Left lung (tissue), 10 donors: ENCODE measurements around the gene GNA12. TPM values are rescaled to one million over a fixed set of nuclear protein-coding genes. Genes with fewer than 3 reads are reported as not detected.

Source experiments
- ATAC-seq: fragments of 200-7000 bp; cut with Tn5 transposase; one replicate; pipeline ENCODE4 v1.9.1; 2020; ENCODE audit warnings: moderate library complexity
- DNase-seq, 4 donors: peaks; one replicate each; pipeline ENCODE4 v3.0.0-alpha.2; 2013 to 2020
- H3K27ac ChIP-seq, 2 donors: fragments of 200-600 bp; sonication (generic) in 1 of 2; one replicate each; pipeline versions ENCODE4 v1.5.0 to v1.8.0; 2020 to 2021
- H3K27me3 ChIP-seq, 2 donors: fragments of 200-600 bp; sonication (generic) in 1 of 2; one replicate each; pipeline versions ENCODE4 v1.5.0 to v1.8.0; 2020 to 2021
- H3K36me3 ChIP-seq, 2 donors: fragments of 200-600 bp; sonication (generic) in 1 of 2; one replicate each; pipeline versions ENCODE4 v1.5.0 to v1.8.0; 2020 to 2021
- H3K4me1 ChIP-seq, 2 donors: fragments of 200-600 bp; one replicate each; pipeline ENCODE4 v1.8.0; 2021
- H3K4me3 ChIP-seq, 2 donors: fragments of 200-600 bp; sonication (generic) in 1 of 2; one replicate each; pipeline versions ENCODE4 v1.5.0 to v1.8.0; 2020 to 2021; ENCODE audit warnings: mild to moderate bottlenecking in 1 of 2
- H3K9me3 ChIP-seq, 2 donors: fragments of 200-600 bp; sonication (generic) in 1 of 2; one replicate each; pipeline versions ENCODE4 v1.5.0 to v1.8.0; 2020 to 2021
- CTCF ChIP-seq, 2 donors: fragments of 200-600 bp; sonication (generic) in 1 of 2; IDR thresholded peaks; one replicate each; pipeline versions ENCODE4 v1.5.0 to v1.8.0; 2021; ENCODE audit warnings: antibody characterized with exemption in 2 of 2
- intact Hi-C, 2 donors: fragments of 100-400 bp; cut with DNase I; formaldehyde crosslinking; loops; one replicate each; pipeline versions ENCODE4 v1.11.2 to v1.14.2; 2022
- polyA plus RNA-seq, 6 donors: library from polyadenylated mRNA; unstranded; fragments of 120-200 nt; gene quantifications; one replicate each; pipeline ENCODE4 v1.2.1, GENCODE V29; 2013; ENCODE audit not compliant: insufficient read length in 6 of 6
- total RNA-seq, 2 donors: library from RNA; stranded (reverse); fragmentation: NEBNext Ultra II Directional; extraction: Animal tissue kit (Norgen Biotek cat#: 25700); gene quantifications; one replicate each; pipeline ENCODE4 v1.2.1, GENCODE V29; 2021
- donor health status: DM: no; HTN: yes; CAD: no.
- donor health status: DM: no; HTN: no; CAD: no.

Gene GNA12
- total and polyA plus RNA-seq, 8 donors: 48.7 to 67.5 (median 55.1) TPM

- Histone ChIP-seq H3K4me3 (no peak overlapping the region), H3K36me3 (no peaks in the 10 kb centered on the region), H3K4me1 (peaks cover 31 to 69% of the 10 kb centered on the region in 2 donors), H3K9me3 (no peaks in the 10 kb centered on the region), H3K27ac (peak overlapping the region; percentile 75 to 78), H3K27me3 (no peaks in the 10 kb centered on the region)
- DNase-seq (no peak), ATAC-seq (no peak)
- intact Hi-C loops: no loop called here
- no peak for TF ChIP-seq CTCF (IDR thresholded peaks at IDR 0.05)
Observed at GRCh38 chr7:2821842-2822507, 22.1 kb downstream of the GNA12 start.

GRCh38 chr7:2821161-2821841 lies 22.8 kb downstream of the GNA12 start:
- peak overlapping the region; percentile 75 to 78 for H3K27ac ChIP-seq
- no peak overlapping the region for H3K4me3 ChIP-seq
- peak; percentile 56 for ATAC-seq
- no peaks in the 10 kb centered on the region for H3K27me3 ChIP-seq
- intact Hi-C loops: no loop called here
- no peaks in the 10 kb centered on the region for H3K9me3 ChIP-seq
- no peak for DNase-seq
- no peak for TF ChIP-seq CTCF (IDR thresholded peaks at IDR 0.05)
- no peaks in the 10 kb centered on the region for H3K36me3 ChIP-seq
- peaks cover 31 to 63% of the 10 kb centered on the region in 2 donors for H3K4me1 ChIP-seq

- Histone ChIP-seq H3K27me3 (no peaks in the 10 kb centered on the region), H3K9me3 (no peaks in the 10 kb centered on the region), H3K27ac (peak overlapping the region; percentile 75 to 78), H3K4me3 (no peak overlapping the region), H3K4me1 (peaks cover 31 to 62% of the 10 kb centered on the region in 2 donors), H3K36me3 (no peaks in the 10 kb centered on the region)
- DNase-seq (peak in 2 of 4 donors; percentile 80 to 86), ATAC-seq (peak; percentile 73)
- no peak for TF ChIP-seq CTCF (IDR thresholded peaks at IDR 0.05)
- intact Hi-C loops: no loop called here
Observed at GRCh38 chr7:2820508-2820934, 23.6 kb downstream of the GNA12 start.

GRCh38 chr7:2819954-2820397 lies 24.1 kb downstream of the GNA12 start:
- no peak overlapping the region for H3K4me3 ChIP-seq
- H3K27me3 ChIP-seq: no peaks in the 10 kb centered on the region
- peaks cover 31 to 56% of the 10 kb centered on the region in 2 donors for H3K4me1 ChIP-seq
- no peak for TF ChIP-seq CTCF (IDR thresholded peaks at IDR 0.05)
- ATAC-seq: no peak
- DNase-seq: no peak
- H3K36me3 ChIP-seq: no peaks in the 10 kb centered on the region
- intact Hi-C loops: no loop called here
- peak overlapping the region; percentile 75 to 78 for H3K27ac ChIP-seq
- no peaks in the 10 kb centered on the region for H3K9me3 ChIP-seq

GRCh38 chr7:2819161-2819953 lies 24.8 kb downstream of the GNA12 start:
- Histone ChIP-seq H3K4me3 (no peak overlapping the region), H3K27me3 (no peaks in the 10 kb centered on the region), H3K36me3 (no peaks in the 10 kb centered on the region), H3K27ac (peak overlapping the region; percentile 18 to 75), H3K9me3 (no peaks in the 10 kb centered on the region), H3K4me1 (peaks cover 31 to 53% of the 10 kb centered on the region in 2 donors)
- no peak for TF ChIP-seq CTCF (IDR thresholded peaks at IDR 0.05)
- no peak for DNase-seq
- intact Hi-C loops: no loop called here
- ATAC-seq: no peak
